Upper lobe of left lung (tissue), 6 donors: Measurements from ENCODE around the gene BTBD10. TPM values are rescaled to one million over a fixed set of nuclear protein-coding genes. Genes with fewer than 3 reads are reported as not detected.

Experiments
- total RNA-seq, 6 donors: library from RNA; depleted of rRNA in 4 of 6; stranded (reverse); fragments of >200 nt in 4 of 6; gene quantifications; one replicate each; pipeline versions ENCODE4 v1.1.0 to v1.2.1, GENCODE V29; 2016 to 2021
- donor health status: DM: no; HTN: no; CAD: no; lungs with moderate emphysema.
- donor health status: DM: no; HTN: yes; CAD: no; lungs with severe emphysema.

The BTBD10 gene
- total RNA-seq, 6 donors from 2014 or later, result 10.7 to 62.9 (median 26.6) TPM

Other genes starting within 250 kb of the BTBD10 start
- 10 to 100 TPM; 16.1 to 57.6 (median 35.7) TPM for gene BMAL1, start 185.4 kb downstream of the BTBD10 start, total RNA-seq
- gene PTH, start 32.8 kb upstream of the BTBD10 start, total RNA-seq, result not detected
- gene FAR1, start 205.4 kb upstream of the BTBD10 start, total RNA-seq, result 10 to 100 TPM; 45.1 to 74.4 (median 47.9) TPM